Activated naive CD8-positive, alpha-beta T cell treated with anti-CD3 and anti-CD28 coated beads, Interleukin-2, amount 50 U/mL, for 24 hours (primary cell): Measurements from ENCODE around the gene CD151.

ENCODE experiments used
- ATAC-seq: fragments of 150-1000 bp; cut with Tn5 transposase; one replicate; pipeline ENCODE4 v1.10.0; 2021
- DNase-seq: peaks from one replicate; pipeline ENCODE4 v3.0.0; 2021
- H3K27ac Mint-ChIP-seq: one replicate; pipeline ENCODE4 v1.8.0; 2021; ENCODE audit warnings: mild to moderate bottlenecking, mixed read lengths
- H3K27me3 Mint-ChIP-seq: one replicate; pipeline ENCODE4 v1.8.0; 2021; ENCODE audit warnings: mixed read lengths
- H3K36me3 Mint-ChIP-seq: one replicate; pipeline ENCODE4 v1.8.0; 2021; ENCODE audit warnings: low read depth, mixed read lengths
- H3K4me1 Mint-ChIP-seq: one replicate; pipeline ENCODE4 v1.8.0; 2021; ENCODE audit warnings: mixed read lengths
- H3K4me3 Mint-ChIP-seq: one replicate; pipeline ENCODE4 v1.8.0; 2021; ENCODE audit warnings: mild to moderate bottlenecking, moderate library complexity, mixed read lengths
- H3K9me3 Mint-ChIP-seq: one replicate; pipeline ENCODE4 v1.8.0; 2021; ENCODE audit warnings: mixed read lengths

The CD151 gene

GRCh38 chr11:832529-833113 is at the start of gene CD151:
TSS of gene CD151 (plus strand) at chr11:832952. CDS start at chr11:836070, 3,118 bp downstream.
- peak; percentile 31 for ATAC-seq
- Mint-ChIP-seq H3K27me3 (peaks cover 32% of the 10 kb centered on the region), H3K9me3 (no peaks in the 10 kb centered on the region), H3K36me3 (no peaks in the 10 kb centered on the region), H3K4me3 (peak within 1 kb of the TSS; percentile 76), H3K4me1 (peaks cover 29% of the 10 kb centered on the region), H3K27ac (peak within 1 kb of the TSS; percentile 56)
- DNase-seq = peak; percentile 59

- Mint-ChIP-seq H3K4me3 (no peak overlapping the region), H3K27me3 (no peaks in the 10 kb centered on the region), H3K4me1 (peaks cover 5% of the 10 kb centered on the region), H3K36me3 (no peaks in the 10 kb centered on the region), H3K27ac (no peak overlapping the region), H3K9me3 (no peaks in the 10 kb centered on the region)
- DNase-seq = peak; percentile 57
- ATAC-seq = peak; percentile 79
Measured at GRCh38 chr11:783581-784015, 49.2 kb upstream of the CD151 start.

- no peak for ATAC-seq
- peaks cover 2% of the 10 kb centered on the region for H3K27me3 Mint-ChIP-seq
- H3K27ac Mint-ChIP-seq = no peak overlapping the region
- peaks cover 5% of the 10 kb centered on the region for H3K4me1 Mint-ChIP-seq
- no peak for DNase-seq
- H3K36me3 Mint-ChIP-seq = peaks cover 3% of the 10 kb centered on the region
- no peak overlapping the region for H3K4me3 Mint-ChIP-seq
- no peaks in the 10 kb centered on the region for H3K9me3 Mint-ChIP-seq
Measured at GRCh38 chr11:786235-787083, 46.3 kb upstream of the CD151 start.

GRCh38 chr11:787084-787675 is 45.6 kb upstream of the CD151 start:
- peaks cover 5% of the 10 kb centered on the region for H3K4me1 Mint-ChIP-seq
- H3K27ac Mint-ChIP-seq = no peak overlapping the region
- H3K27me3 Mint-ChIP-seq = peaks cover 2% of the 10 kb centered on the region
- no peak overlapping the region for H3K4me3 Mint-ChIP-seq
- ATAC-seq (no peak), DNase-seq (no peak)
- H3K36me3 Mint-ChIP-seq = peaks cover 3% of the 10 kb centered on the region
- no peaks in the 10 kb centered on the region for H3K9me3 Mint-ChIP-seq

- ATAC-seq = no peak
- Mint-ChIP-seq H3K4me3 (no peak overlapping the region), H3K36me3 (peaks cover 3% of the 10 kb centered on the region), H3K9me3 (no peaks in the 10 kb centered on the region), H3K4me1 (peaks cover 5% of the 10 kb centered on the region), H3K27me3 (peaks cover 2% of the 10 kb centered on the region), H3K27ac (no peak overlapping the region)
- DNase-seq = no peak
Measured at GRCh38 chr11:788009-788640, 44.6 kb upstream of the CD151 start.

GRCh38 chr11:788953-789940 is 43.5 kb upstream of the CD151 start:
- peak overlapping the region; percentile 26 for H3K4me3 Mint-ChIP-seq
- H3K27me3 Mint-ChIP-seq = peaks cover 2% of the 10 kb centered on the region
- H3K36me3 Mint-ChIP-seq = peaks cover 3% of the 10 kb centered on the region
- no peak for ATAC-seq
- no peaks in the 10 kb centered on the region for H3K9me3 Mint-ChIP-seq
- H3K4me1 Mint-ChIP-seq = peaks cover 2% of the 10 kb centered on the region
- DNase-seq = no peak
- H3K27ac Mint-ChIP-seq = no peak overlapping the region

GRCh38 chr11:789943-790342 is 42.8 kb upstream of the CD151 start, which contains the start of gene CEND1:
TSS of gene CEND1 (minus strand) at chr11:790090. CDS start at chr11:788576, 1,514 bp downstream.
- peaks cover 2% of the 10 kb centered on the region for H3K27me3 Mint-ChIP-seq
- peaks cover 2% of the 10 kb centered on the region for H3K4me1 Mint-ChIP-seq
- DNase-seq = peak; percentile 61
- H3K4me3 Mint-ChIP-seq = peak within 1 kb of the TSS; percentile 26
- H3K9me3 Mint-ChIP-seq = no peaks in the 10 kb centered on the region
- H3K36me3 Mint-ChIP-seq = peaks cover 3% of the 10 kb centered on the region
- H3K27ac Mint-ChIP-seq = peak within 1 kb of the TSS; percentile 46
- ATAC-seq = peak; percentile 21

- no peak for DNase-seq
- peaks cover 3% of the 10 kb centered on the region for H3K36me3 Mint-ChIP-seq
- H3K4me3 Mint-ChIP-seq = no peak overlapping the region
- H3K4me1 Mint-ChIP-seq = peaks cover 2% of the 10 kb centered on the region
- peak overlapping the region; percentile 46 for H3K27ac Mint-ChIP-seq
- peak; percentile 15 for ATAC-seq
- H3K27me3 Mint-ChIP-seq = peaks cover 2% of the 10 kb centered on the region
- H3K9me3 Mint-ChIP-seq = no peaks in the 10 kb centered on the region
Measured at GRCh38 chr11:790721-791564, 41.8 kb upstream of the CD151 start.

GRCh38 chr11:791658-792534 is 40.9 kb upstream of the CD151 start:
- DNase-seq (no peak), ATAC-seq (no peak)
- Mint-ChIP-seq H3K27me3 (peaks cover 2% of the 10 kb centered on the region), H3K27ac (no peak overlapping the region), H3K9me3 (no peaks in the 10 kb centered on the region), H3K36me3 (peaks cover 4% of the 10 kb centered on the region), H3K4me1 (peaks cover 9% of the 10 kb centered on the region), H3K4me3 (no peak overlapping the region)

GRCh38 chr11:792535-792821 is 40.3 kb upstream of the CD151 start:
- peaks cover 4% of the 10 kb centered on the region for H3K36me3 Mint-ChIP-seq
- no peak for ATAC-seq
- peaks cover 9% of the 10 kb centered on the region for H3K4me1 Mint-ChIP-seq
- H3K4me3 Mint-ChIP-seq = no peak overlapping the region
- no peak overlapping the region for H3K27ac Mint-ChIP-seq
- no peaks in the 10 kb centered on the region for H3K9me3 Mint-ChIP-seq
- peaks cover 2% of the 10 kb centered on the region for H3K27me3 Mint-ChIP-seq
- DNase-seq = no peak

- no peak for ATAC-seq
- no peak overlapping the region for H3K4me3 Mint-ChIP-seq
- peaks cover 2% of the 10 kb centered on the region for H3K27me3 Mint-ChIP-seq
- peaks cover 4% of the 10 kb centered on the region for H3K36me3 Mint-ChIP-seq
- DNase-seq = no peak
- no peaks in the 10 kb centered on the region for H3K9me3 Mint-ChIP-seq
- no peak overlapping the region for H3K27ac Mint-ChIP-seq
- peaks cover 7% of the 10 kb centered on the region for H3K4me1 Mint-ChIP-seq
Measured at GRCh38 chr11:792873-793272, 39.9 kb upstream of the CD151 start.

GRCh38 chr11:793556-793955 is 39.2 kb upstream of the CD151 start:
- Mint-ChIP-seq H3K4me3 (no peak overlapping the region), H3K4me1 (peaks cover 6% of the 10 kb centered on the region)

More at GRCh38 chr11:793556-793955, 39.2 kb upstream of the CD151 start:
- Mint-ChIP-seq H3K9me3 (no peaks in the 10 kb centered on the region), H3K27ac (no peak overlapping the region), H3K27me3 (peaks cover 2% of the 10 kb centered on the region), H3K36me3 (peaks cover 4% of the 10 kb centered on the region)
- DNase-seq = no peak
- no peak for ATAC-seq
